Gastrocnemius medialis (tissue), 4 donors: ENCODE measurements around the gene SMG7.

Experiments used
- POLR2A ChIP-seq, 2 donors: fragments of 450-650 bp; IDR thresholded peaks; one replicate each; pipeline ENCODE4 v1.6.1; 2017; ENCODE audit warnings: antibody characterized with exemption in 2 of 2, mild to moderate bottlenecking in 2 of 2, moderate library complexity in 2 of 2
- TF ChIP-seq, protein P1 (sequence below), 5 experiments: fragments of 450-650 bp in 3 of 5; fragments of 200-600 bp in 2 of 5; sonication (generic) in 2 of 5; IDR thresholded peaks in 4 of 5; conservative IDR thresholded peaks in 1 of 5; 1 replicate in 4 of 5; 2 replicates in 1 of 5; pipeline ENCODE4 v1.5.1; 2016 to 2019; ENCODE audit warnings: antibody characterized with exemption in 5 of 5, mild to moderate bottlenecking in 3 of 5, moderate library complexity in 3 of 5

- TF ChIP-seq, protein P1, sequence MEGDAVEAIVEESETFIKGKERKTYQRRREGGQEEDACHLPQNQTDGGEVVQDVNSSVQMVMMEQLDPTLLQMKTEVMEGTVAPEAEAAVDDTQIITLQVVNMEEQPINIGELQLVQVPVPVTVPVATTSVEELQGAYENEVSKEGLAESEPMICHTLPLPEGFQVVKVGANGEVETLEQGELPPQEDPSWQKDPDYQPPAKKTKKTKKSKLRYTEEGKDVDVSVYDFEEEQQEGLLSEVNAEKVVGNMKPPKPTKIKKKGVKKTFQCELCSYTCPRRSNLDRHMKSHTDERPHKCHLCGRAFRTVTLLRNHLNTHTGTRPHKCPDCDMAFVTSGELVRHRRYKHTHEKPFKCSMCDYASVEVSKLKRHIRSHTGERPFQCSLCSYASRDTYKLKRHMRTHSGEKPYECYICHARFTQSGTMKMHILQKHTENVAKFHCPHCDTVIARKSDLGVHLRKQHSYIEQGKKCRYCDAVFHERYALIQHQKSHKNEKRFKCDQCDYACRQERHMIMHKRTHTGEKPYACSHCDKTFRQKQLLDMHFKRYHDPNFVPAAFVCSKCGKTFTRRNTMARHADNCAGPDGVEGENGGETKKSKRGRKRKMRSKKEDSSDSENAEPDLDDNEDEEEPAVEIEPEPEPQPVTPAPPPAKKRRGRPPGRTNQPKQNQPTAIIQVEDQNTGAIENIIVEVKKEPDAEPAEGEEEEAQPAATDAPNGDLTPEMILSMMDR (IDR thresholded peaks at IDR 0.05 in 4 of 5, conservative IDR thresholded peaks at IDR 0.05 in 1 of 5), result no peak
- TF ChIP-seq POLR2A (IDR thresholded peaks at IDR 0.05), result no peak
Measured at GRCh38 chr1:183577897-183578465, 105.7 kb downstream of the SMG7 start.
